ENCODE measurements around the gene KCNT2. TPM values are rescaled to one million over a fixed set of nuclear protein-coding genes. Genes with fewer than 3 reads are reported as not detected.
A peak's percentile ranks its signal among the peaks of the same experiment; 100 is the strongest.

Gene KCNT2
- total and polyA plus RNA-seq, 4 experiments from 2014 or later = not detected

GRCh38 chr1:196312739-196313138 is 295.5 kb downstream of the KCNT2 start:
- Histone ChIP-seq H3K27me3 (ENCODE audit: insufficient read depth, low read length) (no peaks in the 10 kb centered on the region), H3K36me3 (ENCODE audit: insufficient read depth, low read length) (no peaks in the 10 kb centered on the region), H3K4me1 (ENCODE audit: insufficient read depth, low read length) (no peaks in the 10 kb centered on the region), H3K4me3 (ENCODE audit: low read length in 2 of 2) (no peak overlapping the region), H3K27ac (ENCODE audit: low read depth, low read length) (no peak overlapping the region), H3K9me3 (ENCODE audit: control insufficient read depth in 1 of 2, low read length in 2 of 2) (no peaks in the 10 kb centered on the region)
- no peaks in the 10 kb centered on the region for H3K9me3 Mint-ChIP-seq
- no peaks in the 10 kb centered on the region for H3K27me3 Mint-ChIP-seq
- ChIA-PET CTCF (ENCODE audit: partially characterized antibody) (no interaction called here), POLR2A (ENCODE audit: partially characterized antibody) (no interaction called here)
- intact Hi-C loops (cut with micrococcal nuclease) = no loop called here
- no peak overlapping the region for H3K4me3 Mint-ChIP-seq
- H3K27ac Mint-ChIP-seq = no peak overlapping the region
- no peak for DNase-seq
- H3K4me1 Mint-ChIP-seq = no peaks in the 10 kb centered on the region
- H3K36me3 Mint-ChIP-seq = no peaks in the 10 kb centered on the region

GRCh38 chr1:196309386-196309785 is 298.9 kb downstream of the KCNT2 start:
- CTCF ChIA-PET (ENCODE audit: partially characterized antibody) = no interaction called here
- H3K27ac Mint-ChIP-seq = no peak overlapping the region

GRCh38 chr1:196308176-196308575 is 300.1 kb downstream of the KCNT2 start:
- Mint-ChIP-seq H3K36me3 (no peaks in the 10 kb centered on the region), H3K4me1 (no peaks in the 10 kb centered on the region), H3K9me3 (no peaks in the 10 kb centered on the region), H3K4me3 (no peak overlapping the region), H3K27me3 (no peaks in the 10 kb centered on the region), H3K27ac (peak overlapping the region in 1 of 7 donors; percentile 8)
- no peak for DNase-seq
- ChIA-PET CTCF (ENCODE audit: partially characterized antibody) (no interaction called here), POLR2A (ENCODE audit: partially characterized antibody) (no interaction called here)
- Histone ChIP-seq H3K36me3 (ENCODE audit: insufficient read depth, low read length) (no peaks in the 10 kb centered on the region), H3K27me3 (ENCODE audit: insufficient read depth, low read length) (no peaks in the 10 kb centered on the region), H3K4me1 (ENCODE audit: insufficient read depth, low read length) (no peaks in the 10 kb centered on the region), H3K27ac (ENCODE audit: low read depth, low read length) (no peak overlapping the region), H3K4me3 (ENCODE audit: low read length in 2 of 2) (no peak overlapping the region), H3K9me3 (ENCODE audit: control insufficient read depth in 1 of 2, low read length in 2 of 2) (no peaks in the 10 kb centered on the region)
- intact Hi-C loops (cut with micrococcal nuclease) = no loop called here

More at GRCh38 chr1:196309386-196309785, 298.9 kb downstream of the KCNT2 start:
- intact Hi-C loops (cut with micrococcal nuclease) = no loop called here
- Histone ChIP-seq H3K9me3 (ENCODE audit: control insufficient read depth in 1 of 2, low read length in 2 of 2) (no peaks in the 10 kb centered on the region), H3K4me1 (ENCODE audit: insufficient read depth, low read length) (no peaks in the 10 kb centered on the region), H3K4me3 (ENCODE audit: low read length in 2 of 2) (no peak overlapping the region), H3K27ac (ENCODE audit: low read depth, low read length) (no peak overlapping the region), H3K27me3 (ENCODE audit: insufficient read depth, low read length) (no peaks in the 10 kb centered on the region), H3K36me3 (ENCODE audit: insufficient read depth, low read length) (no peaks in the 10 kb centered on the region)
- no peak for DNase-seq
- POLR2A ChIA-PET (ENCODE audit: partially characterized antibody) = no interaction called here
- H3K9me3 Mint-ChIP-seq = no peaks in the 10 kb centered on the region
- H3K4me1 Mint-ChIP-seq = no peaks in the 10 kb centered on the region
- no peaks in the 10 kb centered on the region for H3K36me3 Mint-ChIP-seq
- H3K4me3 Mint-ChIP-seq = no peak overlapping the region
- H3K27me3 Mint-ChIP-seq = no peaks in the 10 kb centered on the region

GRCh38 chr1:196306421-196306820 is 301.8 kb downstream of the KCNT2 start:
- H3K4me3 ChIP-seq (ENCODE audit: low read length in 2 of 2) = no peak overlapping the region
- H3K4me1 ChIP-seq (ENCODE audit: insufficient read depth, low read length) = no peaks in the 10 kb centered on the region
- ChIA-PET CTCF (ENCODE audit: partially characterized antibody) (no interaction called here), POLR2A (ENCODE audit: partially characterized antibody) (no interaction called here)
- H3K27ac ChIP-seq (ENCODE audit: low read depth, low read length) = no peak overlapping the region
- no peak overlapping the region for H3K4me3 Mint-ChIP-seq
- no peaks in the 10 kb centered on the region for H3K27me3 Mint-ChIP-seq
- H3K27ac Mint-ChIP-seq = no peak overlapping the region
- DNase-seq = no peak
- H3K36me3 Mint-ChIP-seq = no peaks in the 10 kb centered on the region
- peaks cover 0 to 1% (median 0%) of the 10 kb centered on the region in 8 donors for H3K9me3 Mint-ChIP-seq
- H3K27me3 ChIP-seq (ENCODE audit: insufficient read depth, low read length) = no peaks in the 10 kb centered on the region
- intact Hi-C loops (cut with micrococcal nuclease) = no loop called here
- H3K9me3 ChIP-seq (ENCODE audit: control insufficient read depth in 1 of 2, low read length in 2 of 2) = no peaks in the 10 kb centered on the region
- H3K36me3 ChIP-seq (ENCODE audit: insufficient read depth, low read length) = no peaks in the 10 kb centered on the region
- no peaks in the 10 kb centered on the region for H3K4me1 Mint-ChIP-seq

GRCh38 chr1:196305216-196305615 is 303.0 kb downstream of the KCNT2 start:
- Histone ChIP-seq H3K27ac (ENCODE audit: low read depth, low read length) (no peak overlapping the region), H3K4me1 (ENCODE audit: insufficient read depth, low read length) (no peaks in the 10 kb centered on the region), H3K9me3 (ENCODE audit: control insufficient read depth in 1 of 2, low read length in 2 of 2) (no peaks in the 10 kb centered on the region), H3K36me3 (ENCODE audit: insufficient read depth, low read length) (no peaks in the 10 kb centered on the region), H3K4me3 (ENCODE audit: low read length in 2 of 2) (no peak overlapping the region), H3K27me3 (ENCODE audit: insufficient read depth, low read length) (no peaks in the 10 kb centered on the region)
- no peak for DNase-seq
- Mint-ChIP-seq H3K36me3 (no peaks in the 10 kb centered on the region), H3K4me3 (no peak overlapping the region), H3K9me3 (peaks cover 0 to 1% (median 0%) of the 10 kb centered on the region in 8 donors), H3K4me1 (no peaks in the 10 kb centered on the region), H3K27me3 (no peaks in the 10 kb centered on the region), H3K27ac (no peak overlapping the region)
- intact Hi-C loops (cut with micrococcal nuclease) = no loop called here
- ChIA-PET CTCF (ENCODE audit: partially characterized antibody) (no interaction called here), POLR2A (ENCODE audit: partially characterized antibody) (no interaction called here)

- DNase-seq = no peak
- H3K4me3 ChIP-seq (ENCODE audit: low read length in 2 of 2) = no peak overlapping the region
- no peaks in the 10 kb centered on the region for H3K4me1 ChIP-seq (ENCODE audit: insufficient read depth, low read length)
- Mint-ChIP-seq H3K27ac (no peak overlapping the region), H3K36me3 (no peaks in the 10 kb centered on the region), H3K4me3 (no peak overlapping the region), H3K9me3 (peaks cover 0 to 1% (median 0%) of the 10 kb centered on the region in 8 donors), H3K4me1 (no peaks in the 10 kb centered on the region), H3K27me3 (no peaks in the 10 kb centered on the region)
- no peaks in the 10 kb centered on the region for H3K27me3 ChIP-seq (ENCODE audit: insufficient read depth, low read length)
- intact Hi-C loops (cut with micrococcal nuclease) = no loop called here
- H3K27ac ChIP-seq (ENCODE audit: low read depth, low read length) = no peak overlapping the region
- no peaks in the 10 kb centered on the region for H3K36me3 ChIP-seq (ENCODE audit: insufficient read depth, low read length)
- ChIA-PET CTCF (ENCODE audit: partially characterized antibody) (no interaction called here), POLR2A (ENCODE audit: partially characterized antibody) (no interaction called here)
- no peaks in the 10 kb centered on the region for H3K9me3 ChIP-seq (ENCODE audit: control insufficient read depth in 1 of 2, low read length in 2 of 2)
Observed at GRCh38 chr1:196302981-196303380, 305.3 kb downstream of the KCNT2 start.

- POLR2A ChIA-PET (ENCODE audit: partially characterized antibody) = no interaction called here
- peaks cover 0 to 1% (median 0%) of the 10 kb centered on the region in 8 donors for H3K9me3 Mint-ChIP-seq
Observed at GRCh38 chr1:196302420-196302819, 305.8 kb downstream of the KCNT2 start.

GRCh38 chr1:196295766-196296165 is 312.5 kb downstream of the KCNT2 start:
- Mint-ChIP-seq H3K9me3 (peaks cover 0 to 4% (median 0%) of the 10 kb centered on the region in 8 donors), H3K27me3 (no peaks in the 10 kb centered on the region), H3K27ac (no peak overlapping the region), H3K36me3 (no peaks in the 10 kb centered on the region), H3K4me1 (no peaks in the 10 kb centered on the region), H3K4me3 (no peak overlapping the region)
- ChIA-PET POLR2A (ENCODE audit: partially characterized antibody) (no interaction called here), CTCF (ENCODE audit: partially characterized antibody) (no interaction called here)
- no peaks in the 10 kb centered on the region for H3K9me3 ChIP-seq (ENCODE audit: control insufficient read depth in 1 of 2, low read length in 2 of 2)
- no peaks in the 10 kb centered on the region for H3K4me1 ChIP-seq (ENCODE audit: insufficient read depth, low read length)
- H3K27me3 ChIP-seq (ENCODE audit: insufficient read depth, low read length) = no peaks in the 10 kb centered on the region
- no peak overlapping the region for H3K27ac ChIP-seq (ENCODE audit: low read depth, low read length)
- no peak for DNase-seq
- H3K4me3 ChIP-seq (ENCODE audit: low read length in 2 of 2) = no peak overlapping the region
- H3K36me3 ChIP-seq (ENCODE audit: insufficient read depth, low read length) = no peaks in the 10 kb centered on the region
- intact Hi-C loops (cut with micrococcal nuclease) = no loop called here

More at GRCh38 chr1:196302420-196302819, 305.8 kb downstream of the KCNT2 start:
- CTCF ChIA-PET (ENCODE audit: partially characterized antibody) = no interaction called here
- H3K27me3 Mint-ChIP-seq = no peaks in the 10 kb centered on the region
- H3K36me3 Mint-ChIP-seq = no peaks in the 10 kb centered on the region
- Histone ChIP-seq H3K9me3 (ENCODE audit: control insufficient read depth in 1 of 2, low read length in 2 of 2) (no peaks in the 10 kb centered on the region), H3K4me1 (ENCODE audit: insufficient read depth, low read length) (no peaks in the 10 kb centered on the region), H3K36me3 (ENCODE audit: insufficient read depth, low read length) (no peaks in the 10 kb centered on the region), H3K27me3 (ENCODE audit: insufficient read depth, low read length) (no peaks in the 10 kb centered on the region), H3K27ac (ENCODE audit: low read depth, low read length) (no peak overlapping the region), H3K4me3 (ENCODE audit: low read length in 2 of 2) (no peak overlapping the region)
- intact Hi-C loops (cut with micrococcal nuclease) = no loop called here
- no peak overlapping the region for H3K27ac Mint-ChIP-seq
- no peak for DNase-seq
- H3K4me1 Mint-ChIP-seq = no peaks in the 10 kb centered on the region
- H3K4me3 Mint-ChIP-seq = no peak overlapping the region

All from CD4-positive, alpha-beta memory T cell (primary cell).